Loucy (cell line): ENCODE data around the gene MET.
"Not testable (repeated sequence)": the region's sequence is repeated elsewhere in the genome, so short reads cannot be mapped to it uniquely, and the experiment has no call there.

Experiments
- CTCF ChIP-seq: fragments of 200-600 bp; sonication (generic); conservative IDR thresholded peaks from 2 replicates; pipeline ENCODE4 v1.5.1; 2014; ENCODE audit warnings: mild to moderate bottlenecking, antibody characterized with exemption, low read length
- EZH2phosphoT487 ChIP-seq: fragments of 200-600 bp; IDR thresholded peaks from 2 replicates; pipeline ENCODE4 v1.6.1; 2018; ENCODE audit warnings: antibody characterized with exemption, mild to moderate bottlenecking, moderate library complexity, borderline replicate concordance

GRCh38 chr7:116743835-116744234 is 71.8 kb downstream of the MET start:
- TF ChIP-seq CTCF, EZH2phosphoT487: not testable (repeated sequence)
